HepG2 (cell line): ENCODE results near the gene SUSD6. TPM values are rescaled to one million over a fixed set of nuclear protein-coding genes. Genes with fewer than 3 reads are reported as not detected.

Experiments
- ATAC-seq: fragments of 200-7000 bp; cut with Tn5 transposase; 3 replicates; pipeline ENCODE4 v1.9.1; 2020; ENCODE audit warnings: mild to moderate bottlenecking, moderate library complexity
- BruUV-seq: library from RNA; stranded (reverse); fragments of 400-500 nt; replicated peaks from 2 replicates; lab custom pipeline; 2021; lab: Mats Ljungman, UMichigan
- CTCF ChIA-PET: fragments of 300-600 bp; formaldehyde crosslinking; extraction: SDS; loops from one replicate; lab custom pipeline; 2021; ENCODE audit warnings: low total read pairs, inconsistent platforms, low intra/inter-chr PET ratio; lab: Yijun Ruan, JAX
- POLR2A ChIA-PET: fragments of 350-600 bp; sonication (Branson Sonifier 250); formaldehyde crosslinking; loops from one replicate; lab custom pipeline; 2020; ENCODE audit warnings: antibody characterized with exemption, inconsistent platforms; lab: Yijun Ruan, JAX
- DNase-seq: peaks from one replicate; pipeline ENCODE4 v3.0.0-alpha.2; 2015; ENCODE audit warnings: low spot score
- FAIRE-seq: peaks from 3 replicates; lab custom pipeline; 2011; peaks lifted over from hg19 to GRCh38; lab: Jason Lieb, UNC
- H2AFZ ChIP-seq: one replicate; pipeline ENCODE4 v1.6.1; 2011; ENCODE audit warnings: low read length, inconsistent platforms
- H3K27ac ChIP-seq: fragments of 300-600 bp; 3 replicates; pipeline ENCODE4 v1.8.0; 2011; ENCODE audit warnings: mixed run types, mild to moderate bottlenecking, mixed read lengths, low read length, inconsistent platforms; ENCODE audit not compliant: insufficient read depth; ENCODE audit errors: extremely low read length
- H3K27me3 ChIP-seq, 2 experiments: fragments of 200-600 bp in 1 of 2; 2 replicates in 1 of 2; 3 replicates in 1 of 2; pipeline versions ENCODE4 v1.6.0 to v1.8.0; 2011; ENCODE audit warnings: low read length in 2 of 2, mild to moderate bottlenecking in 2 of 2, moderate library complexity in 2 of 2, inconsistent platforms in 1 of 2; ENCODE audit not compliant: insufficient read depth in 2 of 2, control insufficient read depth in 1 of 2
- H3K36me3 ChIP-seq, 2 experiments: fragments of 200-600 bp in 1 of 2; replicated peaks in 1 of 2; 2 replicates in 1 of 2; 3 replicates in 1 of 2; pipeline versions ENCODE4 v1.5.1 to v1.8.0; 2011; ENCODE audit warnings: low read length in 2 of 2, inconsistent platforms in 1 of 2; ENCODE audit not compliant: insufficient read depth in 2 of 2, control insufficient read depth in 1 of 2
- H3K4me1 ChIP-seq: 2 replicates; pipeline ENCODE4 v1.5.1; 2012; ENCODE audit warnings: low read length, inconsistent platforms; ENCODE audit not compliant: insufficient read depth
- H3K4me2 ChIP-seq: 2 replicates; pipeline ENCODE4 v1.6.0; 2011; ENCODE audit warnings: low read depth, low read length, inconsistent platforms
- H3K4me3 ChIP-seq, 3 experiments: fragments of 200-600 bp in 1 of 3; sonication (generic), shearing (Covaris generic) in 1 of 3; replicated peaks in 1 of 3; 2 replicates each; pipeline ENCODE4 v1.5.1; 2011 to 2016; ENCODE audit warnings: low read length in 3 of 3, inconsistent platforms in 2 of 3, low read depth in 2 of 3, mild to moderate bottlenecking in 2 of 3, control low read depth in 1 of 3, mixed read lengths in 1 of 3; ENCODE audit not compliant: insufficient read depth in 1 of 3
- H3K79me2 ChIP-seq: one replicate; pipeline ENCODE4 v1.6.1; 2011; ENCODE audit warnings: low read length, inconsistent platforms; ENCODE audit not compliant: insufficient read depth
- H3K9ac ChIP-seq: 2 replicates; pipeline ENCODE4 v1.6.0; 2011; ENCODE audit warnings: mild to moderate bottlenecking, low read depth, low read length, inconsistent platforms; ENCODE audit not compliant: insufficient read depth
- H3K9me3 ChIP-seq: 2 replicates; pipeline ENCODE4 v1.5.1; 2012; ENCODE audit warnings: mild to moderate bottlenecking, low read length
- H4K20me1 ChIP-seq: 2 replicates; pipeline ENCODE4 v1.6.0; 2011; ENCODE audit warnings: inconsistent platforms, mild to moderate bottlenecking, low read length, moderate library complexity; ENCODE audit not compliant: insufficient read depth
- ARID2 ChIP-seq: sonication (generic); formaldehyde crosslinking; IDR thresholded peaks from 2 replicates; pipeline ENCODE4 v1.8.1; 2022; ENCODE audit warnings: mild to moderate bottlenecking, missing genetic modification reagents, borderline replicate concordance
- CSRNP1 ChIP-seq: sonication (generic); formaldehyde crosslinking; IDR thresholded peaks from 2 replicates; pipeline ENCODE4 v1.8.1; 2023; ENCODE audit warnings: mild to moderate bottlenecking, missing genetic modification reagents
- DDIT3 ChIP-seq: sonication (generic); formaldehyde crosslinking; IDR thresholded peaks from 2 replicates; pipeline ENCODE4 v1.4.0; 2020; ENCODE audit warnings: mild to moderate bottlenecking, missing genetic modification reagents
- FOXM1 ChIP-seq: sonication (generic); formaldehyde crosslinking; IDR thresholded peaks from 2 replicates; pipeline ENCODE4 v1.5.0; 2020; ENCODE audit warnings: missing genetic modification reagents
- KDM5B ChIP-seq: sonication (generic); formaldehyde crosslinking; IDR thresholded peaks from 2 replicates; pipeline ENCODE4 v1.4.0; 2020; ENCODE audit warnings: missing genetic modification reagents, mild to moderate bottlenecking, borderline replicate concordance
- MEF2D ChIP-seq: sonication (generic); formaldehyde crosslinking; IDR thresholded peaks from 2 replicates; pipeline ENCODE4 v1.5.1; 2020; ENCODE audit warnings: mild to moderate bottlenecking, missing genetic modification reagents
- MEIS1 ChIP-seq: sonication (generic); formaldehyde crosslinking; IDR thresholded peaks from 2 replicates; pipeline ENCODE4 v1.9.0; 2021; ENCODE audit warnings: mild to moderate bottlenecking, missing genetic modification reagents, moderate library complexity, borderline replicate concordance
- SAP130 ChIP-seq: IDR thresholded peaks from 2 replicates; pipeline ENCODE4 v1.6.1; 2016; ENCODE audit warnings: low read depth
- SMYD3 ChIP-seq: sonication (generic); formaldehyde crosslinking; IDR thresholded peaks from 2 replicates; pipeline ENCODE4 v1.8.1; 2023; ENCODE audit warnings: mild to moderate bottlenecking, missing genetic modification reagents
- SOX6 ChIP-seq, 2 experiments: fragments of 450-650 bp in 1 of 2; sonication (generic) in 1 of 2; formaldehyde crosslinking in 1 of 2; IDR thresholded peaks; 2 replicates each; pipeline versions ENCODE4 v1.4.0 to v1.6.1; 2017 to 2020; ENCODE audit warnings: antibody characterized with exemption in 1 of 2, mild to moderate bottlenecking in 1 of 2, missing genetic modification reagents in 1 of 2
- TARDBP ChIP-seq: sonication (generic); formaldehyde crosslinking; IDR thresholded peaks from 2 replicates; pipeline ENCODE4 v1.8.0; 2022; ENCODE audit warnings: mild to moderate bottlenecking, missing genetic modification reagents
- ZFX ChIP-seq: sonication (generic); formaldehyde crosslinking; IDR thresholded peaks from 2 replicates; pipeline ENCODE4 v1.4.0; 2020; ENCODE audit warnings: mild to moderate bottlenecking, low read depth, missing genetic modification reagents, moderate library complexity
- ZFY ChIP-seq: sonication (generic); formaldehyde crosslinking; IDR thresholded peaks from 2 replicates; pipeline ENCODE4 v1.4.0; 2020; ENCODE audit warnings: missing genetic modification reagents
- ZNF263 ChIP-seq: sonication (generic); formaldehyde crosslinking; IDR thresholded peaks from 2 replicates; pipeline ENCODE4 v1.4.0; 2020; ENCODE audit warnings: missing genetic modification reagents
- ZNF317 ChIP-seq: sonication (generic); formaldehyde crosslinking; IDR thresholded peaks from 2 replicates; pipeline ENCODE4 v1.5.0; 2020; ENCODE audit warnings: mild to moderate bottlenecking, missing genetic modification reagents
- ZNF350 ChIP-seq: sonication (generic); formaldehyde crosslinking; IDR thresholded peaks from 2 replicates; pipeline ENCODE4 v1.4.0; 2020; ENCODE audit warnings: mild to moderate bottlenecking, low read depth, missing genetic modification reagents, borderline replicate concordance
- ZNF431 ChIP-seq: sonication (generic); formaldehyde crosslinking; IDR thresholded peaks from 2 replicates; pipeline ENCODE4 v1.9.0; 2022; ENCODE audit warnings: missing genetic modification reagents, low read depth, mild to moderate bottlenecking, borderline replicate concordance
- ZNF468 ChIP-seq: sonication (generic); formaldehyde crosslinking; IDR thresholded peaks from 2 replicates; pipeline ENCODE4 v1.8.0; 2022; ENCODE audit warnings: mild to moderate bottlenecking, moderate library complexity, missing genetic modification reagents
- ZNF598 ChIP-seq: sonication (generic); formaldehyde crosslinking; IDR thresholded peaks from 2 replicates; pipeline ENCODE4 v1.5.1; 2020; ENCODE audit warnings: mild to moderate bottlenecking, missing genetic modification reagents, borderline replicate concordance
- WGBS: methylation state at CpG from one replicate; pipeline ENCODE4 v1.1.6; 2017; ENCODE audit warnings: low lambda C conversion rate; 5-methylcytosine and 5-hydroxymethylcytosine counted together
- in situ Hi-C: cut with HindIII; loops from 2 replicates; pipeline ENCODE4 v1.10.0; 2017; ENCODE audit warnings: low pct_unique_long_range_greater_than_20kb; ENCODE audit not compliant: extremely low pct_ligation_motif_present
- intact Hi-C: fragments of 100-400 bp; cut with micrococcal nuclease; formaldehyde crosslinking; loops from one replicate; pipeline ENCODE4 v1.10.0; 2022; ENCODE audit not compliant: unreplicated experiment
- polyA plus RNA-seq, 8 experiments: library from polyadenylated mRNA; depleted of rRNA in 3 of 8; stranded (reverse) in 7 of 8; unstranded in 1 of 8; fragments of >200 nt; fragmentation: Illumina TruSeq in 4 of 8; extraction: Trizol in 4 of 8; gene quantifications; 2 replicates each; pipeline versions ENCODE4 v1.2.1 to v1.2.3, GENCODE V29; 2011 to 2016; ENCODE audit warnings: low read depth in 4 of 8, missing spikeins in 1 of 8, mixed read lengths in 1 of 8; ENCODE audit not compliant: insufficient read depth in 1 of 8
- total RNA-seq, 5 experiments: library from RNA; depleted of rRNA; stranded (reverse); fragments of >200 nt; fragmentation: Illumina TruSeq; extraction: Trizol; gene quantifications; 2 replicates each; pipeline ENCODE4 v1.2.3, GENCODE V29; 2016; ENCODE audit warnings: low read depth in 1 of 5

The SUSD6 gene
- total and polyA plus RNA-seq, 2 of the 13 experiments (the other 11 are each of a cell fraction or from before 2014, with no cell fraction given), result 7.2 to 7.4 TPM

GRCh38 chr14:69610020-69610873 is 1.1 kb upstream of the SUSD6 start:
- intact Hi-C loops (loop anchor here (5.0 kb wide), 1 partner anchor 102 kb away; no protein-coding TSS in a partner anchor), in situ Hi-C loops (no loop called here)
- Histone ChIP-seq H3K4me1 (peaks cover 72% of the 10 kb centered on the region), H3K9me3 (no peaks in the 10 kb centered on the region), H3K27ac (no peak overlapping the region), H3K27me3 (no peaks in the 10 kb centered on the region; a peak in 1 of 5 replicates), H3K79me2 (peaks cover 23% of the 10 kb centered on the region), H3K4me3 (peak overlapping the region; percentile 55 to 83 (median 77)), H3K4me2 (peak overlapping the region; percentile 99), H4K20me1 (no peaks in the 10 kb centered on the region), H2AFZ (peak overlapping the region; percentile 93)
- CTCF ChIA-PET, result no interaction called here
- no TSS peak for BruUV-seq
- no peak for FAIRE-seq
- POLR2A ChIA-PET, result interaction anchor here (0.9 to 1.0 kb wide), 2 partner anchors 73 to 84 kb away, joined by 3 read pairs; no protein-coding TSS in a partner anchor
- no peak for TF ChIP-seq ZNF598 (CRISPR knock-in tag)
- no peak for TF ChIP-seq MEF2D (CRISPR knock-in tag)
- 0 out of 2 replicates have a peak, but pooled peaks have one; percentile 54 for TF ChIP-seq ARID2
- peak; percentile 91 for TF ChIP-seq ZNF263
- TF ChIP-seq SMYD3 (CRISPR knock-in tag), result peak; percentile 59; the same call in 1 of the 2 replicates
- TF ChIP-seq DDIT3 (CRISPR knock-in tag), result no peak
- TF ChIP-seq TARDBP (CRISPR knock-in tag), result no peak
- 0 out of 2 replicates have a peak, but pooled peaks have one; percentile 32 for TF ChIP-seq ZNF317 (CRISPR knock-in tag)
- 0 out of 2 replicates have a peak, but pooled peaks have one; percentile 33 for TF ChIP-seq ZNF350
- TF ChIP-seq FOXM1 (CRISPR knock-in tag), result no peak
- TF ChIP-seq ZNF431 (CRISPR knock-in tag), result no peak
- 0 out of 2 replicates have a peak, but pooled peaks have one; percentile 1 for TF ChIP-seq SAP130 (CRISPR knock-in tag)
- no peak for TF ChIP-seq SOX6 (IDR thresholded peaks at IDR 0.05)
- 0 out of 2 replicates have a peak, but pooled peaks have one; percentile 9 for TF ChIP-seq SOX6 (CRISPR knock-in tag; IDR thresholded peaks at IDR 0.05)
- no peak for TF ChIP-seq ZNF468
- 0 out of 2 replicates have a peak, but pooled peaks have one; percentile 25 for TF ChIP-seq CSRNP1 (CRISPR knock-in tag)
- peak; percentile 36; the same call in 1 of the 2 replicates for TF ChIP-seq ZFY (CRISPR knock-in tag)
- TF ChIP-seq MEIS1, result no peak
- peak; percentile 37 for TF ChIP-seq ZFX (CRISPR knock-in tag)
- TF ChIP-seq KDM5B (CRISPR knock-in tag), result 0 out of 2 replicates have a peak, but pooled peaks have one; percentile 48
- TF ChIP-seq, all 625 proteins: peak for 11
- Histone ChIP-seq H3K36me3 (no peaks in the 10 kb centered on the region; a peak in 1 of 5 replicates), H3K9ac (peak overlapping the region; percentile 53)
- ATAC-seq (peak; percentile 14; the same call in 2 of the 3 replicates), DNase-seq (no peak)
- WGBS, result 2% methylated on average over 6 of the region's 8 CpGs
